Renal cortex interstitium (tissue), 15 donors: ENCODE results near the gene GH2. TPM values are rescaled to one million over a fixed set of nuclear protein-coding genes. Genes with fewer than 3 reads are reported as not detected.
"Not testable (repeated sequence)": the region's sequence is repeated elsewhere in the genome, so short reads cannot be mapped to it uniquely, and the experiment has no call there.

Experiments used
- DNase-seq, 11 donors: peaks; one replicate each; pipeline ENCODE4 v3.0.0-alpha.2; 2013; ENCODE audit warnings: low read depth in 9 of 11, low spot score in 4 of 11; ENCODE audit errors: extremely low read depth in 1 of 11
- long read RNA-seq, 16 experiments: transcript quantifications; one replicate each; lab custom pipeline, GENCODE V29; 2026
- polyA plus RNA-seq, 3 donors: library from polyadenylated mRNA; unstranded; fragments of 120-200 nt; gene quantifications; one replicate each; pipeline ENCODE4 v1.2.1, GENCODE V29; 2013; ENCODE audit not compliant: insufficient read length in 3 of 3

The GH2 gene
- not detected for polyA plus RNA-seq
- long read RNA-seq, donor 1, result 0 reads
- long read RNA-seq, donor 2, result 0 reads
- long read RNA-seq, donor 3, result 0 reads
- long read RNA-seq, donor 4, result 0 reads
- long read RNA-seq, donor 5, result 0 reads
- long read RNA-seq, donor 6, result 0 reads
- long read RNA-seq, donor 7, result 0 reads
- long read RNA-seq, donor 8, result 0 reads
- long read RNA-seq, donor 9, result 0 reads
- long read RNA-seq, donor 10, result 0 reads
- long read RNA-seq, donor 11, result 0 reads
- long read RNA-seq, donor 12, result 0 reads
- long read RNA-seq, donor 13, result 0 reads
- long read RNA-seq, donor 14, result 0 reads
- long read RNA-seq, donor 15, result 0 reads
- long read RNA-seq, donor 16, result 0 reads

- peak in 5 of 11 donors; percentile 4 to 36 (median 26) for DNase-seq
Observed at GRCh38 chr17:63881935-63882601, at the start of gene GH2. GH2 (minus strand) TSS chr17:63881944; CDS start chr17:63881801, 143 bp downstream.

GRCh38 chr17:63930951-63931575 is 49.3 kb upstream of the GH2 start:
- DNase-seq, result no peak

- DNase-seq, result no peak
Observed at GRCh38 chr17:63929860-63930766, 48.4 kb upstream of the GH2 start.

- no peak for DNase-seq
Observed at GRCh38 chr17:63928966-63929695, 47.4 kb upstream of the GH2 start.

GRCh38 chr17:63928172-63928666 is 46.5 kb upstream of the GH2 start:
- DNase-seq, result no peak

- no peak for DNase-seq
Observed at GRCh38 chr17:63927464-63928171, 45.9 kb upstream of the GH2 start.

GRCh38 chr17:63926164-63926563 is 44.4 kb upstream of the GH2 start:
- no peak for DNase-seq

GRCh38 chr17:63925615-63926014 is 43.9 kb upstream of the GH2 start:
- DNase-seq, result no peak

GRCh38 chr17:63922402-63922801 is 40.7 kb upstream of the GH2 start:
- DNase-seq, result not testable (repeated sequence)

- not testable (repeated sequence) for DNase-seq
Observed at GRCh38 chr17:63920779-63921178, 39.0 kb upstream of the GH2 start.

GRCh38 chr17:63920050-63920449 is 38.3 kb upstream of the GH2 start:
- not testable (repeated sequence) for DNase-seq

- peak in 7 of 11 donors; percentile 21 to 56 (median 37) for DNase-seq
Observed at GRCh38 chr17:63919311-63919723, 37.6 kb upstream of the GH2 start.

- not testable (repeated sequence) for DNase-seq
Observed at GRCh38 chr17:63918789-63919305, 37.1 kb upstream of the GH2 start, which contains the start of gene GH1. GH1 (minus strand) TSS chr17:63918839; CDS start chr17:63918776, 63 bp downstream.

GRCh38 chr17:63918305-63918704 is 36.6 kb upstream of the GH2 start:
- DNase-seq, result no peak

GRCh38 chr17:63917646-63918045 is 35.9 kb upstream of the GH2 start:
- DNase-seq, result no peak

- not testable (repeated sequence) for DNase-seq
Observed at GRCh38 chr17:63917206-63917605, 35.5 kb upstream of the GH2 start.

GRCh38 chr17:63916566-63917185 is 34.9 kb upstream of the GH2 start:
- DNase-seq, result no peak
